GM10847 (cell line): Measurements from ENCODE around the gene FBXO44.
A peak's percentile ranks its signal among the peaks of the same experiment; 100 is the strongest.

ENCODE experiments used
- POLR2A ChIP-seq: IDR thresholded peaks from 2 replicates; pipeline ENCODE4 v1.6.1; 2011; ENCODE audit not compliant: insufficient read length; ENCODE audit errors: extremely low read depth

Gene FBXO44

GRCh38 chr1:11673089-11673769 is 18.6 kb downstream of the FBXO44 start:
- no peak for TF ChIP-seq POLR2A

DNA sequence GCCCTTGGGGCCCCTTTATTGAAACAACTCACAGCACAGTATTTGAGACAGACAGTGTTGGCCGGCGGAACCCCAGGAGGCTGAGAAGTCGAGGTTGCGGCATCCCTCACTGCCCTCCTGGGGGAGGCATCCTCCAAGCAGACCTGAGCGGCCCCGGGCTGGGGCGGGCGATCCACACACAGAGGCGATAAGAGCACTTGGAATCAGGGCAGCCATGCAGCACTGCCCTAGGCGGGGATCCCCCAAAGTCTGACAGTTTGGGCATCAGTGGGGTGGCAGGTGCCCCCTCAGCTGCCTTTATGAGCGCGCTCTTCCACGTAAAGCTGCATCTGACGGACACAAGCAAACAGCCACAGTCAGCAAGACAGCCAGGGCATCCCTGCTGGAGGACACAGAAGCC is 19.8 kb downstream of the FBXO44 start:
- no peak for TF ChIP-seq POLR2A

DNA sequence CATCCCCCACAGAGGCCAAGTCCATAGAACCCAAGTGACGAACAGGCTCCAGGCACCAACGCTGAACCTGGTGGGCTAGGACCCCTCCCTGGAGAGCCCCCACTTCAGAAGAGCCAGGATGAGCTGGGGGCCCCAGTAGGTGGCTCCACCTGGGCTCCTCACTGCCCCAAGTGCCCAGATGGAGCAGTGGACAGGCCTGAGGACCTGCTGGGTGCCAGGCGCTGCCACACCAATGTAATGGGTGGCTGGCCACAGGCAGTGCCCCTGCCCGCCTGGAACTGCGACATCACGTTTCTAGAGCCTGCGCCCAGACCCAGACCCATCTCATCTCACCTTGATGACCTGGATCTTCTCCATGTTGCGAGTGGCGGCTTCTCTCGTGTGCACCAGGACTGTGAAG is 20.6 kb downstream of the FBXO44 start:
- no peak for TF ChIP-seq POLR2A

DNA sequence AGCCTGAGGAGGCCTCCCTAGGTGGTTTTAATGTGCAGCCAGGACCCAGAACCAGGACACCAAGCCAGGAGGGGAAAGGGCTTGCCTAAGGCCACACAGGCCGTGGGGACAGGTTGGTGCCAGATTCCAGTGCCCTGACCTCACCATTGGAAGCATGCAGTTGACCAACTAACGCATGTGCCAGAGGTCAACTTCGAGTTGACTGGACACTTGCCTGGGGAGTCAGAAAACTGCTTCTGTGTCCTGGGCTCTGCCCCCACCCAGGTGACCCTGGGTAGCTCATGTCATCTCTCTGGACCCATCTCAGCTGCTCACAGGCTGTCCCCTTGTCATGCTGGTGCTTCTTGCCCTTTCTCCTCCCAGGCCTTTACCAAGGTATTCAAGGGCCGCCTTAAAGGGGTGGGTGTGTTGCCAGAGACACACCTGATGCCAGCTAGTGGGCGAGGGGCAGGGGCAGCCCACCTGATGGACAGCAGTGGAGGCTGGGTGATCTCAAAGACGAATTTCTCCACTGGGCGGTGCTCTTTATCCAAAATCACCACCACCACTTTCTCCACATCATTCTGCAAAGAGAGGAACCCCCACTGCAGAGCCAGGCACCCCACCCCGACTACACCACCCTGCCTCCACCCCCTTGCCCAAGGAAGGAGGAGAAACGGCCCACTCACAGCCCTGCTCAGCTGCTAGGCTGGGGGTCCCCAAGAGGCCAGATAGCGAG is 21.9 kb downstream of the FBXO44 start:
- TF ChIP-seq POLR2A, result no peak

- TF ChIP-seq POLR2A, result no peak
Measured at GRCh38 chr1:11678442-11678841, 23.8 kb downstream of the FBXO44 start.

GRCh38 chr1:11680270-11681070 is 25.8 kb downstream of the FBXO44 start:
- no peak for TF ChIP-seq POLR2A

DNA sequence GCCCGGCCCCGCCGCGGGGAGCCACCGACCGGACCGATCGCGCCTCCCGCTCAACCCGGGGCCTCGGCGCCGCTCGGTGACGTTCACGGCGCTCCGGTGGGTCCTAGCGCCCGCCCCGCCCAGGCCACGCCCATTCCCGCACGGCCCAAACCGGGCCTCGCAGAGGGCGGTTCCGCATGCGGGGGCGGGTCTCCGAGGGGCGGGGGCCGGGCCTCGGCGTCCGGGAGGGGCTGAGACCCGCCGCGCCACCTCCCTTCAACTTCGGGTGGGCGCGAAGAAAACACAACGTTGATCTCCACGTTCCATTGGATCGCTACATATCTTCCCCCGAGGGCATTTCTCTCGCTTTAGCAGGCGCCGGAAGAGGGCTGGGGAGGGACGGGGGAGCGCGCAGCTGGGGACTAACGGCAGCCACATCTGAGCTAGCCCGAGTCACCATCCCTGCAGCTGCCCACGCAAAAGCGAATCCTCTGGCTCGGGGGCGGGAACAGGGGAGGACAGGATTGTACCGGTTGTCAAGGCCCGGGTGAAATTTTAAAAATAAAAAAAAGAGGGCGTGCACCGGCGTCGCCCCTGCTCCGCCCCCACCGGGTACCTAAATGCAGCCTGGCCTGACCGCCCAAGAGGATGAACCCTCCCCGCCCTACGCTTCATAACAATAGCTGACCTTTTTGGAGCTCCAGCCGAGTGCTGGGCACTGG is 26.5 kb downstream of the FBXO44 start, which contains the start of gene MAD2L2:
TSS of gene MAD2L2 (minus strand) at position 78 of the 701 bp plus-strand sequence. CDS start 547 bp downstream, outside the sequence.
- peak; percentile 63 for TF ChIP-seq POLR2A

- TF ChIP-seq POLR2A, result no peak
Measured at GRCh38 chr1:11682287-11682771, 27.7 kb downstream of the FBXO44 start.

DNA sequence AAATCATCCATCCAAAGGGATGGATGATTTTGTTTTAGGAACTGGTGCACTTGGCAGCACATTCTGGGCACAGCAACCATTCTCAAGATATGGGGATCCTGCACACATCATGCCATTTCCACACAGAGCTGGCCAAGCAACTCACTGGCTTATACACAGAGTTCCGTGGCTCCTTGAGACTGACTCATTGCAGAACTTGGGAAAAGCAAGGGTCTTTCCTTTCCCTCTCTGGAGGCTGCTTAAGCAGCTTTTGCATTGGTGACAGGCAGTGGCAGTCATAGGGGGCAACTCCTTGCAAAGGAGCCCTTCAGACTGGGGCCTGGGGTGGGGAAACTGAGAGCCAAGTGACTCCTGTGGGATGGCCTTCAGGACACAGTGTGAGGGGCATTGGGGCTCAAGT is 28.1 kb downstream of the FBXO44 start:
- no peak for TF ChIP-seq POLR2A

DNA sequence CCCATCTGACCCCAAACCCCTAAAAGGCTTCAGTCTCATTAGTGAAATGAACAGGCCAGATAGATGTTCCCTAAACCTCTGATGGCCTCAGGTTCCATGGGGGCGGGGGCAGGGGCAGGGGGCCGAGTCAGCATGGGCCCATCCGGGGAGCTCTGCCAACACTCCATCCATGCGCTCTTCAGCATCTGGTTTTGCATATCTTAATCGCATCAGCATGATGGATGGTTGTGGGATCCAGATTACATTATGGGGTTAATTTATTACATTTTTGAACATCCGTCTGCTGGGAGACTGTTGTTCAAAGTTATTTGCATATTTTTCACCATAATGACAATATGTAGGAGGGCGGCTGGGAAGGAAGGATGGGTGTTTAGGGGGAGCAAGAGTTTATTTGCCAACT is 29.4 kb downstream of the FBXO44 start:
- no peak for TF ChIP-seq POLR2A

GRCh38 chr1:11685210-11685752 is 30.6 kb downstream of the FBXO44 start:
- no peak for TF ChIP-seq POLR2A

GRCh38 chr1:11688506-11688905 is 33.8 kb downstream of the FBXO44 start:
- TF ChIP-seq POLR2A, result no peak

GRCh38 chr1:11690397-11691301 is 36.0 kb downstream of the FBXO44 start:
- no peak for TF ChIP-seq POLR2A
